HG03095 (cell line): ENCODE data around the gene EIF3J.
"Not testable (repeated sequence)": the region's sequence is repeated elsewhere in the genome, so short reads cannot be mapped to it uniquely, and the experiment has no call there.

Experiments
- ATAC-seq: cut with Tn5 transposase; IDR thresholded peaks from one replicate; pipeline ENCODE4 v1.9.1; 2021; ENCODE audit warnings: moderate library complexity; ENCODE audit not compliant: unreplicated experiment

EIF3J gene

DNA sequence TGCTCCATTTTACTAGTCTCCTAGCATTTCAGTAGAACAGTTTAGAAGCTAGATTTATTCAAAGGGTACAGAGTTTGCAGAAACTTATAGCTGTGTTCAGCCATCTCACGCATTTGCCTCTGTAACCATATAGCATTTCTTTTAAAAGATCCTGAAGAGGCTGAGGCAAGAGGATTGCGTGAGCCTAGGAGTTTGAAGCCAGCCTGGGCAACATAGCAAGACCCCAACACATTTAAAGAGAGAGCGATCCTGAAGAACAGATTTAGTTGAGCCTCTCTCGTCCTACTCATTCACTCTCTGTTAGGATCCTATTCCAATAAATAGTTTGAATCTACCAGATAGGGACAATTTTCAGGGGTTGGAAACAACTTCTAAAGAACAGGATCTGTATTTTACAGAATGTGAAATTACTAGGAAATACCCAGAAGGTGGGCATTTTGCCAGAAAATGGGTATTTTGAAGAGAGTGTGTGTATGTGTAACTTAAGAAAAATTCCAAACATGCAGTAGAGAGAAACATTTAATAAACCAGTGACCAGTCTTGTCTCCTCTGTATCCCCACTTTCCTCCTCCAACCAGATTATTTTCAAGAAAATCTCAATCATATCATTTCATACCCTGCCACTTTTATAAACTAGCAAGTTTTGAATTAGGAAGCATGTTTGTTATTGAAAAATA, 4.5 kb downstream of the EIF3J start:
- ATAC-seq, result no peak

- ATAC-seq, result no peak
Observed at GRCh38 chr15:44542596-44542995, 5.6 kb downstream of the EIF3J start.

GRCh38 chr15:44544745-44545144, 7.8 kb downstream of the EIF3J start:
- ATAC-seq, result not testable (repeated sequence)

DNA sequence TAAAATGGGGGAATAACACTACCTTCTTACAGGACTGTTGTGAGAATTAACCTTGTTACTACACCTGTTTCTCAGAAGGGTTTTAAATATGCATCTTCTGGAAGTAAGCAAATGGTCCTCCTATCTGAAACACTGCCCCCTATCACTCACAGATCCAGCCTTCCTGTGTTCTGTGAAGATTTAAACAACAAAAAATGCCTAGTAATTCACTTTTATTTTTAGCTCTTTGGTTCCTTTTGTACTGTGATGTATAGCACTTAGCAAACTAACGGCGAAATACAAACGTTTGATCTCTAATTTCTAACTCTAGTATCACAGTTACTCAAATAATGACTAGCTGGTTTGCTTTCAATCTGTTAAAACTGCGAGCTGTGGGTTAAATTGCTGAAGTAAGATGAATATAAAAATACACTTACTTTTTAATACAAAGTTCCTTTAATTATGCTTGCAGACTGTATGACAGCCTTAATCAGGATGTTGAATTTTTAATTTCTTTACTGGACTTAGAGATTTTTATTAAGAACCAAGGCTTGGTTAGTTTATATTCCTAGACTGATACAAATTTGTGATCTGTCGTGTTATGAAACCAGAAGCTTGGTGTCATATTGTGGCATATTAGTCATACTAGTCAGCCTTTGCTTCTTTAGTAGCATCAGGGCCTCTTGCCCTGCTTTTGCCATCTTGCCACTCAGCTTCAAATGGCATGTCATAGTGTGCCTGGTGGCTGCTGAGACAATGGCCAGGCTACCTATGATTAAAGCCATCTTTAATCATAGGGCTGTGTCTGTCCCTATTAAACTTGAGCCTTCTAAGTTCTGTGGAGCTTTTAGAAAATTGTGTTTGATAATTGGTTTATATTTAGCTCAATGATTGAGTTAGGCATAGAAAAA, 9.2 kb downstream of the EIF3J start:
- peak; percentile 67 for ATAC-seq

DNA sequence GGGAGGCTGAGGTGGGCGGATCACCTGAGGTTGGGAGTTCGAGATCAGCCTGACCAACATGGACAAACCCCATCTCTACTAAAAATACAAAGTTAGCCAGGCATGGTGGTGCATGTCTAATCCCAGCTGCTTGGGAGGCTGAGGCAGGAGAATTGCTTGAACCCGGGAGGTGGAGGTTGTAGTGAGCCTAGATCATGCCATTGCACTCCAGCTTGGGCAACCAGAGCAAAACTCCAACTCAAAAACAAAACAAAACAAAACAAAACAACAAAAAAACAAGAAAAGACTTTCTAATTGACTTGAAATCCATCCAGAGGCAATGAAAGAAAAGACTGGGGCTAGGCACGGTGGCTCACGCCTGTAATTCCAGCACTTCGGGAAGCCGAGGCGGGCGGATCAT, 12.2 kb downstream of the EIF3J start:
- ATAC-seq, result not testable (repeated sequence)

GRCh38 chr15:44550256-44550655, 13.3 kb downstream of the EIF3J start:
- no peak for ATAC-seq

DNA sequence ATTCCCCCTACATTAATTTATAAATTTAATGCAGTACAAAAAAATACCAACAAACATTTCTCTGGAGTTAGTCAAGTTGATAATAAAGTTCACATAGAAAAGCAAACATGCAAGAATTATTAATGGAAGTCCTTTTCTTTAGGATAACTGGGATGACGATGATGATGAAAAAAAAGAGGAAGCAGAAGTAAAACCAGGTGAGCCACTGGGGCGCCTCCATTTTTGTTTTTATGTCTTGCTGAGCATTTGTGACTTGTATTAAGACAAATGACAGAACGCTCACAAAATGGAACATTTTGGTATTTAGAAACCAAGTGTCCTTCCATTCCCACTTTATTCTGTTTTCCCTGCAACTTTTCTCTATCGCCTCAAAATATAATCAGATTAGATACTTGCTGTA, 13.8 kb downstream of the EIF3J start:
- ATAC-seq, result no peak

GRCh38 chr15:44554934-44555723, 18.2 kb downstream of the EIF3J start:
- no peak for ATAC-seq

DNA sequence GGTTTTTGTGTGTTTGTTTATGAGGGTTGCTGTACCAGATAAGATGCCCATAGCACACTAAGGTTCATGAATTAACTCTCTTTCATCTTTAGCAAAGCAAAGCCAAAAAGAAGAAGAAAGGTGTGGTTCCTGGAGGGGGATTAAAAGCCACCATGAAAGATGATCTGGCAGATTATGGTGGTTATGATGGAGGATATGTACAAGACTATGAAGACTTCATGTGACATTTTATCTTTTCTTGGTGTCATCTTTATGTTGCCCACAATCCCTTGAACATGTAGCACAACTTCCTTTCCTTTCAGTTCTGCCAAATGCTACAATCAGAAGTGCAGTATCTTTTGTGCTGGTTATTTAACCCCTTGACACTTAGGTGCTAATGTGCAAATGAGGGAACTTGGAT, 24.0 kb downstream of the EIF3J start:
- ATAC-seq, result not testable (repeated sequence)

- no peak for ATAC-seq
Observed at GRCh38 chr15:44565387-44566154, 28.6 kb downstream of the EIF3J start.

DNA sequence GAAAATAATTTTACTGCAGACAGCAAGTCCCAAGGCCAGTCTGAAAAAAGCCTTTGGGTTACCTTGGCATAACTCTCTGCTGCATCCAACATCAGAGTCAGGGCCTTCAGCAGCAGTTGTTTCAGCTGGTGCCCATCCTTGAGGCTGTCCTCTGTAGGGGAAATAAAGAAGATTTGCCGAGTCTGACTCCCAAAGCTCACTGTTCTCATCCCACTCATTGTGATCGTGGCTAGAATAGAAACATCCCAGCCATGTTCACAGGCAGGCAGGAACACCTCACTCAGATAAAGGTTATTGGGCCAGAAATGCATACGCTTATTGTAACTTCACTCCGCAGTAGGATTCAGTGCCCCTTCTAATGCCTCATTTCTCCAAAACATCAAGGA, 29.2 kb downstream of the EIF3J start:
- no peak for ATAC-seq

DNA sequence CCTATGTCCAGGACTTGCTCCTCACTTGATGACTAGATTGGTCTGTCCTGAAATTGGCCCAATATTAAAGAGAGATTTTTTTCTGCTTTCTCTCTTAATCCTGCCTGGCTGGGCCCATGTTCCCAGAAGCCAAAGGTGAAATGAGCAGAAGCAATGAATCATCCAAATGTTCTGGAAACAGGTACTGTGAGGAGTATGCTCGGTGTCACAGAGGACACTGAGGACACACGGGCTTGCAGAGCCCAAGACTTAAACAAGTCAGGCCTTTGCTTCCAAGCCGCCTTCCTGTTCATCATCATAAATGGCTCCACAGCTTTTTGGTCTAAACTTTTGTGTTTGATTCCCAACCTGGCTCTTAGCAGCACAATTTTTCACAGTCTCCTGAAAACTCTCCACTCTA, 31.4 kb downstream of the EIF3J start:
- ATAC-seq, result no peak

- no peak for ATAC-seq
Observed at GRCh38 chr15:44569316-44569715, 32.4 kb downstream of the EIF3J start.

DNA sequence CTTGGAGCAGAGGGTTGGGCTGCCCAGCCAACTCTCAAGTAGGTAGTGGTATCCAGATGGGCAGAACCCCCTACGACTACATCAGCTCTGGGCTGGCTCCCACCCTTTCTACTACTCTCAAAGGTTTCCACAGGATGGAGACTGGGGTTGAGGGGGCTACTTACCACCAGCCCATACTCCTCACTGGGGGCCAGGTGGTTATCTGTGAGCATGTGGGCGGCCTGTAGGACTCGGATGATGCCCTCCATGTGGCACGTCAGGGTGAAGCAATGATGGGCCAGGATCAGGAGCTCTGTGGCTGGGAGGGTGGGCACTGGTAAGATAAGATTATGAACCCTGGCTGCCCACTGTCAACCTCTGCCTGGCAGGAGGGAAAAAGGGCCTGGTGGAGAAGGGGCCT, 33.4 kb downstream of the EIF3J start:
- ATAC-seq, result no peak

- no peak for ATAC-seq
Observed at GRCh38 chr15:44573386-44573785, 36.4 kb downstream of the EIF3J start.

DNA sequence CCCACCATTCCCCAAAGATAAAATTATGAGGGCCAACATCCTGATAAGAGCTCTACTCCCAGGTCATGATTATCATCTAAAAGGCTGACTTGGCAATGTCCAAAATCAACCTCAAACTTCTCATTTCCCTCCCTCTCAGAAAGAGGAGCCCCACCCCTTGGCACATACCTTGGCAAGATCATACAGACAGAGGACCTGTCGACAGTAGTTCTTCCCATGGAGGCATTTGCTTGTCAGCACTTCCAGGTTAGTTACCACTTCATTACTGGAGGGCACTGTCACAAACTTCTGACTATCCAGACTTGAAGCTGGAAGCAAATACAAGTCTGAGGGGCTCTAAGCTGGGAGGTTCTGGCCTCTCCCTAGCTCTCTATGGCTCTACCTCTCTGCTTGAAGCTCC, 37.8 kb downstream of the EIF3J start:
- ATAC-seq, result no peak

GRCh38 chr15:44580105-44580504, 43.2 kb downstream of the EIF3J start:
- ATAC-seq, result no peak

DNA sequence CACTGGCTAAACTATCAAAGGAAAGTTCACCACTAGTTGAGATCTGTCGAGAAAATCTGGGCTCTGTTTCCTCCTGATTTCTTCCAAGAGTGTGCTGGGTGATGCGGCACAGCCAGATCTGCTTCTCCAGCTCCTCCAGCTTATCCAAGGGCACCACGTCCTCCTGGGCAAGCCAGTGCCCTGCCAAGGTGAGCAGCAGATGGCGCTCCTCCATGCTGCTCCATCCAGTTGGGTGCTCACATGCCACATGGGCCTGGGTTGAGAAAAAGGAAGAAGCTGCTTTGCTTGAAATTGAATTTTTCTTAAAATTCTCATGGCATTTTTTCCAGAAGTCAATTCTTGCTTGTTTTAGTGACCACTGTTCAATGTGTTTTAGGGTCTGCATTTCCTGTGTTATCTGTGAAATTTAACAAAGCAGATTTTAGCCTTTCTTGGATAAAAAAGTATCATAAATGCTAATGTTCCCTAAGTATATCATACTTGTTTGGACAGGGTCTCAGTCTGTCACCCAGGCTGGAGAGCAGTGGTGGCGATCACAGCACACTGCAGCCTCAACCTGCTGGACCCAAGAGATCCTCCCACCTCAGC, 47.3 kb downstream of the EIF3J start:
- ATAC-seq, result no peak

GRCh38 chr15:44585633-44586032, 48.7 kb downstream of the EIF3J start:
- ATAC-seq, result no peak

- ATAC-seq, result no peak
Observed at GRCh38 chr15:44588541-44588940, 51.6 kb downstream of the EIF3J start.
